Activated CD8-positive, alpha-beta memory T cell treated with anti-CD3 and anti-CD28 coated beads for 1 hour (primary cell): Measurements from ENCODE around the gene GNAT2.

Experiments
- DNase-seq, 2 donors: peaks; one replicate each; pipeline ENCODE4 v3.0.0-alpha.2; 2020; ENCODE audit warnings: low read depth in 1 of 2; ENCODE audit errors: extremely low read depth in 1 of 2

Gene GNAT2

GRCh38 chr1:109566982-109567381 is 52.4 kb downstream of the GNAT2 start:
- no peak for DNase-seq

- DNase-seq = no peak
Measured at GRCh38 chr1:109565241-109565640, 54.2 kb downstream of the GNAT2 start.

- DNase-seq = no peak
Measured at GRCh38 chr1:109564194-109564878, 55.1 kb downstream of the GNAT2 start.

- no peak for DNase-seq
Measured at GRCh38 chr1:109559995-109560394, 59.4 kb downstream of the GNAT2 start.

- DNase-seq = no peak
Measured at GRCh38 chr1:109557520-109557919, 61.9 kb downstream of the GNAT2 start.

GRCh38 chr1:109556563-109556962 is 62.9 kb downstream of the GNAT2 start:
- DNase-seq = no peak
